ENCODE results near the gene ZNF790.
A peak's percentile ranks its signal among the peaks of the same experiment; 100 is the strongest.
"Not testable (repeated sequence)": the region's sequence is repeated elsewhere in the genome, so short reads cannot be mapped to it uniquely, and the experiment has no call there.

ZNF790 gene

DNA sequence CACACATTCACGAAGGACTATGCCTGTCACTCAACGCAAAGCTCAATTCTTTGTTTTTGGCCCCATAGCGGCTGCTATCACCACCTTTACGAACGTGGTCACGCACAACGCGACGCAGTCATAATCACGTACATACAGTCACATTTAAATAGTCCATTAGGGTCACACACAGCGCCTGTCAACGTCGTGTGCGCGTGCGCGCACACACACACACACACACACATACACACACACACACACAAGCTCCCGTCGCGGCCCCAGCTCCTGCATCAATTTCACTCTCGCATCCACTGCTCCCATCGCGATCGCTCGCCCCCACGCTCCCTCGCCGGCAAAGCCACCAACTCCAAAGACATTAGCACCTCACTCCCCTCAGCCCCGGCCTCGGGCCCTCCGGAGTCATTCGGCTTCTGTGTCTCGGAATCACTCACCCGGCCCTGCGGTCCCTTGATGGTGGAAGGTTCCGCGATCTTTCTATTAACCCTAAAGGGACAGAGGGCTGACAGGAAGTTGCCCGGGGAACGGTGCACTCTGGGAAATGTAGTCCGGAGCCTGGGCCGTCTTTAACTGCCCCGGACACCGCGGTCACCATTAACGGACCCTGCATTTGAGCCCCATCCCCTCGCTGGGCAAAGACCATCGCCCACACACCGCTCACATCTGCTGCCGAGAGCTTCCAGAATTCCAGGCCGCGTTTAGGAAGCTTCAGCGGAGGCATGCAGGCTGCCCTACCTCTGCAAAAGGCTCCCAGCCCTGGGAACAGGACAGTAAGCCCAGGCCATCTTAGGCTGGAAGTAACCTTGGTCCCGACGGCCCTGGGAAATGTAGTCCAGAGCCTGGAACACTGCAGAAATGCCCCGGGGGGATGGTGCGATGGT, at the start of gene ZNF790:
Gene ZNF790, minus strand, starts transcription at position 482 of the 878 bp plus-strand sequence. CDS start 12,768 bp downstream, outside the sequence.
- peak; percentile 92 for DNase-seq (ENCODE audit: low spot score)

DNA sequence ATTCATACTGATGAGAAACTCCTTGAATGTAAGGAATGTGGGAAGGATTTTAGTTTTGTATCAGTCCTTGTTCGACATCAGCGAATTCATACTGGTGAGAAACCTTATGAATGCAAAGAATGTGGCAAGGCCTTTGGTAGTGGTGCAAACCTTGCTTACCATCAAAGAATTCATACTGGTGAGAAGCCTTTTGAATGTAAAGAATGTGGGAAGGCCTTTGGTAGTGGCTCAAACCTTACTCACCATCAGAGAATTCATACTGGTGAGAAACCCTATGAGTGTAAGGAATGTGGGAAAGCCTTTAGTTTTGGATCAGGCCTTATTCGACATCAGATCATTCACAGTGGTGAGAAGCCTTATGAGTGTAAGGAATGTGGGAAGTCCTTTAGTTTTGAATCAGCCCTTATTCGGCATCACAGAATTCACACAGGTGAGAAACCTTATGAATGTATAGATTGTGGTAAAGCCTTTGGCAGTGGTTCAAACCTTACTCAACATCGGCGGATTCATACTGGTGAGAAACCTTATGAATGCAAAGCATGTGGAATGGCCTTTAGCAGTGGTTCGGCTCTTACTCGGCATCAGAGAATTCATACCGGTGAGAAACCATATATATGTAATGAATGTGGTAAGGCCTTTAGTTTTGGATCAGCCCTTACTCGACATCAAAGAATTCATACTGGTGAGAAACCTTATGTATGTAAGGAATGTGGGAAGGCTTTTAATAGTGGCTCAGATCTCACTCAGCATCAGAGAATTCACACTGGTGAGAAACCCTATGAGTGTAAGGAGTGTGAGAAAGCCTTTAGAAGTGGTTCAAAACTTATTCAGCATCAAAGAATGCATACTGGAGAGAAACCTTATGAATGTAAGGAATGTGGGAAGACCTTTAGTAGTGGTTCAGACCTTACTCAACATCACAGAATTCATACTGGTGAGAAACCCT, 39.1 kb upstream of the ZNF790 start:
- no peak for DNase-seq (ENCODE audit: low spot score)

DNA sequence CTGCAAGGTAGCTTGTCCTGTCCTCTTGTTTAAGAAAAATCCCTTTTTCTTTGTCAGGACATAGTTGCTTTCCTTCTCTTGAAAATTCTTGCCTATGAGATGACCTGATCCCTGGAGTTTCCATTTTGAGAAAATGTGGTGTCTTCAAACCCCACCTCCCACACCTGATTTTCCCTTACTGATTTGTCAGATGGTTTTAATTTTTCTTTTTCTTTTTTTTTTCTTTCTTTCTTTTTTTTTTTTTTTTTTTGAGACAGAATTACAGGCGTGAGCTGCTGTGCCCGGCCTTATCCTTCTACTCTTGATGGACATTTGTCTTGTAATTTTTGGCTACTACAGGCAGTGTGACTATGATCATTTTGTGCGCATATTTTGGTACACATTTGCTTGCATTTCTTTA, 13.7 kb upstream of the ZNF790 start:
- DNase-seq (ENCODE audit: low spot score): no peak

DNA sequence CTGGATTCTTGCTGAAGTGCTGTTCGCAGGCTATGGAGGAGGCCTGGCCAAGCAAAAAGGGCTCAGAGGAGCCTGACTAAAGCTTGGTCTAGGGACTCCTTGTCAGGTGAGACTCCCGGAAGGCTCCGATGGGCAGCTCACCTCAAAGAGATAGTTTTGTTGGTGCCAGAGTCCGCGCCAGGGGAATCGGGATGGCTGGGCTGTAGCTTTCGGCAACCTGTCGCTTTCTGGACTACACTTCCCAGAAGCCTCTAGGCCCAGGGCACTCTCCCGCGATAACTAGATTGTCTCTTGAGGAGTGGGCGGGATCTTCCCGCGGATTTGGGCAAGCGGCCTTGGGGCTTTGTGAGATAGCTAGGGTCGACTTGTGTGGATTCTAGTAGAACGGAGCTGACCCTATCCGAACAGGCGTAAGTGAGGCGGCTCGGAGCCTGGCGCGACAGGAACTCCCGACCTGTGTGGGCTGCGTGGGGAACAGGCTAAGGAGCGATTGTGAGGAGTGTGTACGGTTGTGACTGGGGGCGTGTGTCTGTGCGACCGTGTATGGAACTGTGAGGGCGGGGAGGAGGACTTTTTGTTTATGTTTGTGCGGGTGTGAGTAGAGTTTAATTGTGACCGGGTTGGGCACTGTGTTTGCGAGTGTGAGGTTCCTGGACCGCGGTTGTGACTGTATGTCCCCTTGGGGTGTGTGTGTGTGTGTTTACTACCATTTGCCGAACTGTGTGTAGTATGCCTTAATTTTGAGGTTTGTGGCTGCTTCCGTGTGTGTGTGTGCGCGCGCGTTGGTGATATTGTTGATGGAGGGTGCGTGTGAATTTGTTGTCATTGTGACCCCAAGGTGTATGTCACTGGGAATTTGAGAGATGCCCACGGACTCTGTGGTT, 12.6 kb upstream of the ZNF790 start, which contains the start of gene ZNF345:
Gene ZNF345, plus strand, starts transcription at position 318 of the 884 bp plus-strand sequence. CDS start 25,955 bp downstream, outside the sequence.
- peak; percentile 95 for DNase-seq (ENCODE audit: low spot score)

DNA sequence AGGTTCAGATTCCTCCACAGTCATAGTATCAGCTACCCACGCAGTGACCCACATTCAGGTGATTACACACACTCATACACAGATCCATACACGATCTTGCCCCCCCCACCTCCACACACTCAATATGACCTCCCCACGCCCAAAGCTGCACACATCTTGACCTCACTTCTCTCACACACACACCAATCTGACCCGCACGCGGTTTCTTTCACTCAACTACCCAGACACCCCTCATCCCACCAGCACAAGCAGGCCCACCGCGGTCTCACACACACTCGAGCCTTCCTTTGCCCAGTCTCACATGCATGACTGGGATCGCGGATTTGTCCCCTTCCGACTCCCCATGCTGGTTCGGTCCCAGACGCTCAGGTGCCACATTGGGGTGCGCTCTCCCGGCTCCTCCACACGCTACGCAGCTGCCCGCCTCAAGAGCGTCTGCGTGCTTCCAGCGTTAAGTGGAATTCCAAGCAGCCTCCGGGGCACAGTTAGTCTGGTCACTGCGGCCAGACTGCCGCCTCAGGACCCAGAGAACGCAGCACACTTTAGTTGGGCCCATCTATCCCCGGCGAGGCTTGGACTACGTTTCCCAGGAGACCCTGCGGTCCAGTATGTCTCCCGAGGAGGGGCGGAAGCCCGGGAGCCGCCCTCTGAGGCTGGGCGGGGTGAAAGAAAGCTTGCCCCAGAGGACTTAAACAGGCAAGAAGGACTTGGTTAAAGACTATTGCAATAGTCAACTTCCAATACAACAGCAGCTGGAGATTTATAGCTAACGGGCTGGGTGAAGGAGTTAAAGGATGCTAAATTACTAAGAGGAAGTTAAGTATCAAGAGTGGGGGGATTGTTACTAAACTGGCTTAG, 11.7 kb upstream of the ZNF790 start:
- peak; percentile 95 for DNase-seq (ENCODE audit: low spot score)

DNA sequence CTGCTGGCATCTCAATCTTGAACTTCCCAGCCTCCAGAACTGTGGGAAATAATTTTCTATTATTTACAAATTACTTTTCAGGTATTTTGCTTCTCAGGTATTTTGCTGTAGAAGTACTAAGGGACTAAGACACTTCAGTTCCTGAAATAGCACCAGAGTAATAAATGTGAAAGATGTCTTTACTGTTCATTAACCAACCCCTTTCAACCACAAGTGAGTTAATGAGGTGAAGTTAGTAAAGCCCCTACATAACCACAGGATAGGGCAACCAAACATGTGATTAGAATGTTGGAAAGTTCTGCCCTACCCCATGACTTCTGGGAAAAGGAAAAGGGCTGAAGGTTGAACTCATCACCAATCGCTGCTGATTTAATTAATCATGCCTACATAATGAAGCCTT, 9.8 kb upstream of the ZNF790 start:
- DNase-seq (ENCODE audit: low spot score): no peak

DNA sequence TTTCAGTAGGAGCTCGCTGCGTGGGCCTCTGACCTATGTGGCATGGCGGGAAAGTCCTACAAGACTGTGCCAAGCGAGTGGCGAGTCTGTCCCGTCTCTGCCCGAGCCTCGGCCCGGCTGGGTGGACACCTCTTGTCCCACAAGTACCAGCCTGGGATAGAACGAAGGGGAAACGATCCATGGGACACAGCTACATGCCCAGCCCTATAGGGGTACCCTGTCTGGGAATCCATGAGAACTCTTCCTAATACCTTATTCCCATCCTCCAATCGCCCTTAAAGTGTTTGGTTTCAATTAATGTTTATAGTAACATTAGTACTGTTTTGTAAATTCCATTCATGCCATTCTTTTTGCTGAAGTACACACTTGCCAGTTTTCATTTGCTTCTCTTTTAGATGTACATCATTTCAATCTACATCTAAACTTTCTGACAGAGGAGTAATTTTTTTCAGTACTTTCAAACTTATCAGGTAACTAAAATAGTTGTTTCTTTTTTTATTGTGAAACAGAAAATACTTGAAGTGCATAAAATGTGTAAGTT, 667 bp upstream of the ZNF790 start:
- DNase-seq (ENCODE audit: low spot score): no peak

DNA sequence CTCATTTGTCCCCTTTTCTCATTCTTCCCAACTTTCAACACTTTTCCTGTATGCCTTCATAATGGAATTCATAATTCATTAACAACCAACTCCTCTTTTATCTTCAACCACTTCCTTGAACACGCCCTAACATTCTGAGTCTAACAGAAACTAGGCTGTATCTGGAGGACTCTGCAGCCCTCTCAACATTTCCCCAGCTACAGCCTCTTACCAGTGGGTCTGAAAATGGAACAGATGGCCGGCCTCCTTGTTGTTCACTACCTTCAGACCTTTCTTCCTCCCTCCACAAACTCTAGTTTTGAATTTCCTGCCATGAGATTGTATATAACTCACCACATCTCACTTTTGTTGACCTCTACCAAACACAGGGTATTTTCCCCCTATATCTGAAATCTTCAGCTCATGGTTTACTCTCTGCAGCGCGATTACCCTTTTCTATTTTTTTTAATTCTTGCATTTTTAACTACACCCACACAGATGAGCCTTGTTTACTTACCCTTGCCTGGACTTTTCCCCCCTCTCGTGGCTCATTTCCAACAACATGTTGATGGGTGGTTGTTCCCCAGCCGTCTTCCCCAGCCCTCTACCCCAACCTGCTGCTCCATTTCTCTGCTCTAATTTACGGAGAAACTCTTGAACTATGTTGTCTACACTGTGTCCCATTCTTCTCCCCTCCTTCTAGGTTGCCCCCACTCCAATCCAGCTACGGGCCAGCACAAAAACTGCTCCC, 846 bp downstream of the ZNF790 start:
- no peak for DNase-seq (ENCODE audit: low spot score)

DNA sequence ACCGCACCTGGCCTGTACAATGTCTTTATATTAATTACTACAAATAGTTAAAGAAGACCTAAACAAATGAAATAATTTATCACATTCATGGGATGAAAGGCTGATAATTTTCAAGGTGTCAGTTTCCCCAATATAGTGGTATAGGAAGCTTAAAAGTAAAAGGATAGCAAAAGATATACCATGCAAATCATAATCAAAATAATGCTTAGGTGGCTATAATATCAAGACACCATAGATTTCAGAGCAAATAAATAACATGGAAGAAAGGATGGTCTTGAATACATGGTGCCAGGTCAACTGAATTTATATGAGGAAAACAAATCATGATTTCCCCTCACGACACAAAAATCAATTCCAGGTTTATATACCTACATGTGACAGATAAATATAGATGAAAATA, 4.8 kb downstream of the ZNF790 start:
- no peak for DNase-seq (ENCODE audit: low spot score)

DNA sequence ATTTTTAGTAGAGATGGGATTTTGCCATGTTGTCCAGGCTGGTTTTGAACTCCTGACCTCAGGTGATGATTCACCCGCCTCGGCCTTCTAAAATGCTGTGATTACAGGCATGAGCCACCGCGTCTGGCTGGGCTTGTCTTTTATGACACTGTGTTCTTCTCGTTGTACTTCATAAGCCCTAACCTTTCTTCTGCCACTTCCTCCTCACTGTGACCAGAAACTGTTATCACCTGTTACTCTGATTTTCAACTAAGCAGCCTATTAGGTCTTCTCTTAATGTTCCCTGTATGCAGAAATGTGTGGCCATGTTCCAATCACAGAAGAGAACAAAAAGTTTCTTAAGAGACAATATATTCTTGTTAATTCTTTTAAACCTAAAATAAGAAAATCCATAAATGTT, 16.4 kb downstream of the ZNF790 start:
- DNase-seq (ENCODE audit: low spot score): no peak

DNA sequence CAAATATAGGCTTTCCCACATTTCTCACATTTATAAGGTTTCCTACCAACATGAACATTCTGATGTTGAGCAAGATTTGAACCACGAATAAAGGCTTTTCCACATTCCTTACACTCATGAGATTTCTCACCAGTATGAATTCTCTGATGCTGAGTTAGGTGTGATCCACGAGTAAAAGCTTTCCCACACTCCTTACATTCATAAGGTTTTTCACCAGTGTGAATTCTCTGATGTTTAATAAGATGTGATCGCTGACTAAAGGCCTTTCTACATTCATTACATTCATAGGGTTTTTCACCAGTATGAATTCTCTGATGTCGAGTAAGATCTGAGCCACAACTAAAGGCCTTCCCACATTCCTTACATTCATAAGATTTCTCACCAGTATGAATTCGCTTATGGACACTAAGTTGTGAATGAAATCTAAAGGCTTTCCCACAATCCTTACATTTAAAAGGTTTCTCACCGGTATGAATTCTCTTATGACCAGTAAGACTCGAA, 19.0 kb downstream of the ZNF790 start:
- no peak for DNase-seq (ENCODE audit: low spot score)

DNA sequence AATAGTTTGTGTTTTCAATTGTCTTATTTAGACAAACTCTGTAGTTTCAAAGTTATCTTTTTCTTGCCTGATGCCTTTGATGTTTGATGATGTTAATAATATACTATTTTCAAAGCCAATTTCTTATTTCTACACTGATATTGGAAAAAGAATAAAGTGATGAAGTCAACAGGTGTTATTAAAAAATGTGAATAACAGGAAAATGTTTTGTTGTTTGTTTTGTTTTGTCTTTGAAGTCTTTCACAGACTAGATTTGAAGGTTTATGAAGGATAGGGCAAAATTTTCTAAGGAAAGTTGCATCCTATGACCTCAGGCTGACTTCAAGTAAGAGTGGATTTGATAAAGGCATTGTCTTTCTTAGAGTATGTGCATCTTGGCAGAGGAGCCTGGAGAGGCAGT, 31.2 kb downstream of the ZNF790 start:
- no peak for DNase-seq (ENCODE audit: low spot score)

DNA sequence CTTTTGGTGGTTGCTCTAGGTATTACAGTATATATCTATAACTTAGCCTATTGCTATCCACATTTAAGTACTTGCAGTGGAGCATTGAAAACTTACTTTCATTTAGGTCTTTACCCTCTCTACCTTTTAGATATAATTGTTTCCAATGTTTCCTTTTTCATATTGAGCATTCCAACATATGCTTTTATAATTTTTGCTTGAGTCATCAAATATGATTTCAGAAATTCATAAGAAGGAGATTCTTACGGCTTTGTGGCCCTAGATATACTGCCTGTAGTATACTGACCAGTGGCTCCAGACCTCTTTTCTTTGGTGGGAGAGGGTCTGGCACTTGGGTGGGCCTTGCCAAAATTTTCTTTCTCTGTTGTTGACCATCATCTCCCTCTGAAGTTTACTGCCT, 32.8 kb downstream of the ZNF790 start:
- no peak for DNase-seq (ENCODE audit: low spot score)

DNA sequence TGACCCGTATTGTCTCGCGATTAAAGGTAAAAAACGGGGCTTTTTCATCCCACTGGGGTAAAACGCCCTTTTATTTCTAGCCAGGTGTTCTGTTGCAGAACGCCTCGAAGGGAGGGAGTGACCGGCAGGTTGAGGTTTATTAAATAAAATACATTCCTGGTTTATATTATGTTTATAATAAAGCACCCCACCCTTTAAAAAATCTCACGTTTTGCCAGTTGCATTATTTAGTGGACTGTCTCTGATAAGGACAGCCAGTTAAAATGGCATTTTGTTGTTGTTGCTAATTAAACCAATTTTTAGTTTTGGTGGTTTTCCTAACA, 40.4 kb downstream of the ZNF790 start:
- no peak for DNase-seq (ENCODE audit: low spot score)

DNA sequence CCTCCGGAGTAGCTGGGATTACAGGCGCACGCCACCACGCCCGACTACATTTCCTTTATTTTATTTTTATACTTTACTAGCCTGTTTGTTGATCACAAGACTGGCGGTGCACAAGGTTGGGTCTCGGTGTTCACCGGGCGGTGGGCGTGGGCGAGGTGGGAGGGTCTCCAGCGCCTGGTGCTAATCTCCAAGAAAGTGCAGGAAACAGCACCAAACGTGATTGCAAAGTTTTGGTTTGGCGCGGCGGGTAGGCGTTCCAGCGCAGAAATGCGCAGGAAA, 41.5 kb downstream of the ZNF790 start:
- DNase-seq (ENCODE audit: low spot score): no peak

DNA sequence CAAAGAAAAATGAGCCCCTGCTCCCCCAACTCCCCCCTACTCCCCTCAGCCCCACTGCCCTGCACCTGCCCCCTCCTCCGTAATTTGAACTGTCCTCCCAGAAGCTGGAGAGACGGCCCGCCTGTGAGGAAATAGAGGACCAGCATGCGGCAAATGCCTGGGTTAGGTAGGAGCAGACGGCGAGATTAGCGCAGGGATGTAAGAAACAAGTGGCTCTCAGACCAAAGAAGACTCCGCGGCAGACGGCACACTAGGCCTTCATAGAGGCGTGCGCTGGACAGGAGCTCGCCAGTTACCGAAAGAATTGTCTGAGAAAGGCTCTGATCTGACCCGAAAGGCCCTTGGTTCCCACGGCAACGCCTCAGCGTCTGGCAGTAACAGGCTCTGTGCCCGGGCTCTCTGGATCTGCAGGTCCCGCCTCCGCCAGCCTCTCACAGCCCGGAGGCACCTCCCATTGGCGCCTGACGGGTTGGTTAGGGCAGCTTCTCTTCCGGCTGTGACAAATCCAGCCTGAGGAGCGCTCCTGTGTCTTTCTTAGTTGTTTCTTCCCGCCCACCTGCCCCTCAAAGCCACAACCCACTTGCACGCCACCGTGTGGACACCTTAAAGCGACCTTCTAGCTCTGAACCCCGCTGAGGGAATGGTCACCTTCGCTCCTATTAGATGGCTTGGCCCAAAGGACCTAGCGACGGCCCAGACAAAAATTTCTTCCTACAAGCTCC, 46.6 kb downstream of the ZNF790 start:
- DNase-seq (ENCODE audit: low spot score): not testable (repeated sequence)

DNA sequence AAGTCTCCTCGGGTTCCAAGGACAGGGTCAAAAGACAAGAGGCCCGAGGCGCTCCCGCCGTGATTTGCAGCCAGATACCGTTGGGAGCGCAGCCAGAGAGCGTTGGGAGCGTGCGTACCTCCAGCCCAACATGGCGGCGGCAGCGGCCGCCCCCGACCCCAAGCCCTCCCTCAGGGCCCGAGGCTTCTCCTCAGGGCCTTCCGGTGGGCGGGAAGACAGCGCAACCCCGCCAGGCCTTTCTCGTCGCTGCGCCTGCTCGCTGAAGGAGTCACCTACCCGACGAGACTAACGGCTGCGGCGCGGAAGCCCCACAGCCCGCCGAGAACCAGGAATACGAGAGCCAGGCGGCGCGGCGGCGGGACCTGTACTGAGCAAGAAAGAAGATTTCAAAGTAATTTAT, 62.4 kb downstream of the ZNF790 start:
- no peak for DNase-seq (ENCODE audit: low spot score)

DNA sequence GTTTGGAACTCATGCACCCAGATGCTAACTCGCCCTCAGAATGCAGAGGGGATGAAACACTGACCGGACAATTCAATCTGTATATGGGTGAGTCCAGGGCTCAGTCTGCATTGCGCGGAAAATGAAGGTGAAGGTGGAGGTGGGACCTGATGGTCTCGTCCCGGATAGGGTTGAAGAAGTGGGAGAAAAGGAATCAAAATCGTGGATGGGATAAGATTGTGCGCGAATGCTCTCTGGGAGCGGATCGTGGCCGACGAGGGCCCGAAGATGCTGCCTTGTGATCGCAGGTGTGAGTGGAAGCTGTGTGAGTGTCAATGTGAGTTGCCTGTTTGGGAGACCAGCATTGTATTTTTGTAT, 65.0 kb downstream of the ZNF790 start:
- DNase-seq (ENCODE audit: low spot score): no peak
